ENCODE measurements around the gene RUVBL2.
"Not testable (repeated sequence)": the region's sequence is repeated elsewhere in the genome, so short reads cannot be mapped to it uniquely, and the experiment has no call there.

Gene RUVBL2

GRCh38 chr19:49049834-49050233, 56.1 kb downstream of the RUVBL2 start:
- not testable (repeated sequence) for DNase-seq (ENCODE audit: low read depth)

- not testable (repeated sequence) for DNase-seq (ENCODE audit: low read depth)
Measured at GRCh38 chr19:49050376-49051033, 56.8 kb downstream of the RUVBL2 start.

DNA sequence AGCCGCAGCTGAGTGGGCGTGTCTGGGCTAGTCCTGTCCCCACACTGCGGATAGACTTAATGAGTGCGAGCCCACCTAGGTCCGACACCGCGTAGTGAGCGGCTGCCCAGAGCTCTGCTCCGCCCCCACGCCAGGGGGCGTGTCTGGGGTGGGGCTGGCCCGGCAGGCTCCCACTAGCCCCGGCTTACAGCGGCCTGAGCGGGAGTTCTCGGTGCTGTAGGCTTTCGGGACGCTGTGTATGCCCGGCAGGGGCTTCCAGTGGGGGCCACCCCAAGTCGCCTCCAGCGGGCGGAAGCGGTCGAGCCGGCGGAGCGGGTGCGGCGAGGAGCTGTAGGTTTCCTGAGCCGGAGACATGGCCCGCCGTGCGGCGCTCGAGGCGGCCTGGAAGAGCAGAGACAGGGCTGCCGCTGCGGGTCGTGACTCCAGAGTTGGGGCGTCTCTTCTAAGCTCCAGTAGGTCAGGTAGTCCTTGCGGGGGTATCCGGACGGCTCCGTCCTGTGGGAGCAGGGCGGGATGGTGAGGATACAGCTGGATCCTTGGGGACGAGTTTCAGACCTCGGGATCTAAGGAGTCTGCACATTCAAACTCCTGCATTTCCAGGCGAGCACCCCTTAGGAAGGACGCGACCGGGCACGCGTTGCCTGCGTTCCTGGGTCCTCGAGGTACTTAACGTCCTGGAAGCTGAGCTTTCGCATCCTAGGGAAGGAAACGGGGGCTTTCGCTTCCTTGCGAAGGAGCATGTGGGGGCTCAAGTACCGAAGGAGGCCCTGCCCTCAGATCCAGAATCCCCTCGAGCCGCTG, 62.6 kb downstream of the RUVBL2 start:
- DNase-seq (ENCODE audit: low read depth) = no peak

- DNase-seq (ENCODE audit: low read depth) = not testable (repeated sequence)
Measured at GRCh38 chr19:49056902-49057596, 63.4 kb downstream of the RUVBL2 start.

DNA sequence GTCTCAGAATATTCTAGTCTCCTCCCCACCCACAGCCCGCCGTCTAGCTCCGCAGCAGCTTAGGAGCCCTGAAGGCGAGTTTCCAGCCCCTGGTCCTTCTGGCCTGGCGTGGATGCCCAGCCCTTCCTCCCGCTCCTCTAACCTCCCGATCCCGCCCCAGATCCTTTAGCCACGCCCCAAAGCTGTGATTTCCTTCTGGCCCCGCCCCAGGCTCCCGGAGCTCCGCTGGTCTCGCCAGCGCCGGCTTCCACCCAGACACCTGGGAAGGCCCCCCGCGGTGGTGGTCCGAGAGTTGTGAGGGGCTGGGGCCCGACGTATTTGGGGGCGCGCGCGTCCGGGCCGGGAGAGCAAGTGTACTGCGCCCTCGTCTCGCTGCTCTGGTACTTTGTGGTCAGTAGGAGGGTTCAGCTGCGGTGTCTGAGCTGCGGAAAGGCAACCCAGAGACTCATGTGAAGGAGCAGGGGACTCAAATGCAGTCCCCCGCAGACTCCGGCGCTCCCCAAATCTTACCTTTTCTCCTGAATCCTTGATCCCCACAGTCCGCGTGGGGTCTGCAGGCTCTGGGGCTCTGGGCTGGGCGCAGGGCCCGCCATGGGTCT, 64.0 kb downstream of the RUVBL2 start, which contains the start of gene CGB7:
CGB7 (minus strand) TSS at position 114 of the 599 bp plus-strand sequence. CDS start 2,374 bp downstream, outside the sequence.
- DNase-seq (ENCODE audit: low read depth) = peak; percentile 16

- no peak for DNase-seq (ENCODE audit: low read depth)
Measured at GRCh38 chr19:49058562-49058961, 64.9 kb downstream of the RUVBL2 start.

DNA sequence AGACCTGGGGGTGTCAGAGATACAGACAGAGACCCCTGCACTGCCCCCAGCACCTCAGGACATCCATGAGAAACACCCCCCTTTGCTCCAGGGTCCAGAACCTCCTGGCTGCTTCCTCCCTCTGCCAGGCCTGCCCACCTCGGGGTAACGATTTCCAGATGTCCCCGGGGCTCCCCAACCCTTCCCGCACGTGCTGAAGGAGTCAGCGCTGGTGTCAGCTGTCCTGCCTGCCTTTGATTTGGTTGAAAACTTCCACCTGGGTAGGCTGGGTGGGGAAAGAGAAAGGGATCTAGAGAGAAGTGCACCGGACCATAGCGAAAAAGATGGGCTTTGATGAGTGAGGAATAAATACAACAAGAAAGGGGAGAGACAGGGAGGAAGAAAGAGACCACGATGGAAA, 65.4 kb downstream of the RUVBL2 start:
- DNase-seq (ENCODE audit: low read depth) = no peak

DNA sequence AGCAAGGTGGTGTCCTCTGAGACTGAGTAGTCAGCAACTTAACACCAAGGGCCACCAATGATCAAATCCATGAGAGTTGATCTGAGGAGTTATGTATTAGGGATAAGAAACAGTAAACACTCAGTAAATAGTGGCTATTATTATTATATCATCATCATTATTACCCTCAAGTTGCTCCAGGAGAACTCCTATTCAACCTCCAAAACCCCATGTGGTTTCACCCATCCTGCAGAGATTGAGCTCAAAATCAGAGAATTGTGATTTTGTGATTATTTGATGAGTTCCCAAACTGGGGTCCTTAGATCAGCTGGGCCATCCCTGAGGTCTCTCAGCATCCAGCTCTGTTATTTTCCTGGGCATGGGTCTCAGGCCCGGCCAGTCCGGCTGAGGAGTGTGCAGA, 67.3 kb downstream of the RUVBL2 start:
- DNase-seq (ENCODE audit: low read depth) = no peak

- no peak for DNase-seq (ENCODE audit: low read depth)
Measured at GRCh38 chr19:49061445-49061844, 67.8 kb downstream of the RUVBL2 start.

GRCh38 chr19:49064029-49064629, 70.4 kb downstream of the RUVBL2 start:
- DNase-seq (ENCODE audit: low read depth) = no peak

GRCh38 chr19:49064768-49065611, 71.3 kb downstream of the RUVBL2 start, which contains the start of gene NTF4:
TSS of gene NTF4 (minus strand) at chr19:49064818. CDS start at chr19:49061997, 2,821 bp downstream.
- DNase-seq (ENCODE audit: low read depth) = no peak
